Measurements from ENCODE around the gene NLGN1. TPM values are rescaled to one million over a fixed set of nuclear protein-coding genes. Genes with fewer than 3 reads are reported as not detected.

Gene NLGN1
- total RNA-seq, 1 donor from 2014 or later = 3.9 TPM

DNA sequence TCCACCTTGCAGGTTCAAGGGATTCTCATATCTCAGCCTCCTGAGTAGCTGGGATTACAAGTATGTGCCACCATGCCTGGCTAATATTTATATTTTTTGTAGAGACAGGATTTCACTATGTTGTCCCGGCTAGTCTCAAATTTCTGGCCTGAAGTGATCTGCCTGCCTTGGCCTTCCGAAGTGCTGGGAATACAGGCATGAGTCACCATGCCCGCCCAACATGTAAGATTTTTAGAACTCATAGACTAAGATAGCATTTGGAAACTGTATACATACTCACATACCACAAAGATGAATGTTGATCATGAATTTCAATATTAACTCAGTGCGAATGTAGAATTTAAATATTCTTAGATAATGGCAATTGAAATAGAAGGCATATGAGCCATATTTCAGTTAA lies 718.9 kb downstream of the NLGN1 start:
- no peak for DNase-seq
- intact Hi-C loops (cut with DNase I) = no loop called here
- H3K9me3 ChIP-seq = no peaks in the 10 kb centered on the region
- H3K4me3 ChIP-seq = no peak overlapping the region
- TF ChIP-seq, protein P1, sequence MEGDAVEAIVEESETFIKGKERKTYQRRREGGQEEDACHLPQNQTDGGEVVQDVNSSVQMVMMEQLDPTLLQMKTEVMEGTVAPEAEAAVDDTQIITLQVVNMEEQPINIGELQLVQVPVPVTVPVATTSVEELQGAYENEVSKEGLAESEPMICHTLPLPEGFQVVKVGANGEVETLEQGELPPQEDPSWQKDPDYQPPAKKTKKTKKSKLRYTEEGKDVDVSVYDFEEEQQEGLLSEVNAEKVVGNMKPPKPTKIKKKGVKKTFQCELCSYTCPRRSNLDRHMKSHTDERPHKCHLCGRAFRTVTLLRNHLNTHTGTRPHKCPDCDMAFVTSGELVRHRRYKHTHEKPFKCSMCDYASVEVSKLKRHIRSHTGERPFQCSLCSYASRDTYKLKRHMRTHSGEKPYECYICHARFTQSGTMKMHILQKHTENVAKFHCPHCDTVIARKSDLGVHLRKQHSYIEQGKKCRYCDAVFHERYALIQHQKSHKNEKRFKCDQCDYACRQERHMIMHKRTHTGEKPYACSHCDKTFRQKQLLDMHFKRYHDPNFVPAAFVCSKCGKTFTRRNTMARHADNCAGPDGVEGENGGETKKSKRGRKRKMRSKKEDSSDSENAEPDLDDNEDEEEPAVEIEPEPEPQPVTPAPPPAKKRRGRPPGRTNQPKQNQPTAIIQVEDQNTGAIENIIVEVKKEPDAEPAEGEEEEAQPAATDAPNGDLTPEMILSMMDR (IDR thresholded peaks at IDR 0.05) = no peak
- H3K27ac ChIP-seq = no peak overlapping the region
- no peak for ATAC-seq
- H3K27me3 ChIP-seq (ENCODE audit: low read depth) = no peaks in the 10 kb centered on the region
- H3K36me3 ChIP-seq = no peaks in the 10 kb centered on the region
- no peaks in the 10 kb centered on the region for H3K4me1 ChIP-seq

DNA sequence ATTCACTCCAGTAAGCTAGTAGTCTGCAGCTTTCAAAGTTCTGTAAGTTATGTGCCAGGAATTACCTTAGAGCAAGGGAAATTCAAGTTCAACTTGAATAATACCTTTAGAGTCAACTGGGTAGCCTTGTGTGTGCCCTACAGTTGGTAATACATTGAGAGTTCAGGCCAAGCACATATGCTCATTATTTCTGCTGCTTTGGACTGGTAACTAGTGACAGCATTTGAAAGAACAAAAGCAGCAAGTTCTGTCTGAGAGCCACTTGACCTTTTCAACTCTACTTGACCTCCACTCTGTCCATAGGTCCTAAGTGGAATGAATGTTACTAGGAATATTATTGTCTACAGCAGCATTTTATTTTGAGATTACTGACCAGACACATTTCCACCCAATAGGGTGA lies 723.5 kb downstream of the NLGN1 start:
- ATAC-seq (no peak), DNase-seq (no peak)
- H3K27me3 ChIP-seq (ENCODE audit: low read depth) = no peaks in the 10 kb centered on the region
- H3K36me3 ChIP-seq = no peaks in the 10 kb centered on the region
- H3K27ac ChIP-seq = no peak overlapping the region
- TF ChIP-seq, protein P1 (IDR thresholded peaks at IDR 0.05) = no peak
- no peaks in the 10 kb centered on the region for H3K9me3 ChIP-seq
- H3K4me3 ChIP-seq = no peak overlapping the region
- intact Hi-C loops (cut with DNase I) = no loop called here
- H3K4me1 ChIP-seq = no peaks in the 10 kb centered on the region

DNA sequence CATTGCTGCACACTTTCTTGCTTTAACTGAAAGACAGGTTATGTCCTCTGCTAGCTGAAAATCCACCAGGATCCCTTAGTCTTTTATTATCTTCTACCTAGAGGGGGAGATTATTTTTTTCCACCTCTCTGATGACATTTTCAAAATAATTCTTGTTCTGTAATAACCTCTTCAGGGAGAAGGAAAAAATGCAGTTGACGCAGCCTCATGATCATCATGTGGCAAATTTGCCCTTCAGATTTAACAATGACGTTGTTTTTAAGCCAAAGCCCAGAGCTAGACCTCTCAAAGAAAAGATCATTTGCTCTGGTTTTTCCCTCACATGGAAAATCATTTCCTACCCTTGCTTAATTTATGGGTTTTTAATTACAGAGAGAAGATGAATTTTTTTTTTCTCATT lies 724.9 kb downstream of the NLGN1 start:
- H3K27ac ChIP-seq = no peak overlapping the region
- H3K27me3 ChIP-seq (ENCODE audit: low read depth) = no peaks in the 10 kb centered on the region
- TF ChIP-seq, protein P1 (IDR thresholded peaks at IDR 0.05) = no peak
- ATAC-seq (no peak), DNase-seq (no peak)
- H3K4me3 ChIP-seq = no peak overlapping the region
- H3K36me3 ChIP-seq = no peaks in the 10 kb centered on the region
- H3K4me1 ChIP-seq = no peaks in the 10 kb centered on the region
- H3K9me3 ChIP-seq = no peaks in the 10 kb centered on the region
- intact Hi-C loops (cut with DNase I) = no loop called here

DNA sequence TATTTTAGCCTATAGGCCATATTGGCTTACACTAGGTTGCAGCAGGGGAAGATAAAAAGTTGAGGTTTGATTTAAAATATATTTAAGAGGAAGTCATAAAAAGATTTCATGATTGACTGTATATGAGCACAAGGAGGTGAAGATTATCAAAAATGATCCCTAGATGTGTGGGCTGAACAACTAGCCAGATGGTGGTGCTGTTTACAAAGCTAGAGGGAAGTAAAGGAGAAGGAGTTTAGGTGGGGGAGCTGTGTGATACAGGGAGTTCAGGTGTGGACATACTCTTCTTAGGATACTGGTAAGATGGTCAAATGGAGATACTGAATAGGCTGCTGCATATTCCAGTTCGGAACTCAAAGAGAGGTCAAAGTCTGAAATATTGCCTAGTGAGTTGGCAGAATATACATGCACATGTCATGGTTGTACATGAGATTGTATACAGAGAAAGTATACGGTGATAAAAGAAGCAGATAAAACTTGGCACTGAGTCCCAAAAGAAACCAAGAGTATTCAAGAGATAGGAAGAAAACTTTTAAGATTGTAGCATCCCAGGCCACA lies 727.8 kb downstream of the NLGN1 start:
- Histone ChIP-seq H3K36me3 (no peaks in the 10 kb centered on the region), H3K27ac (no peak overlapping the region), H3K9me3 (no peaks in the 10 kb centered on the region), H3K4me3 (no peak overlapping the region), H3K4me1 (no peaks in the 10 kb centered on the region), H3K27me3 (ENCODE audit: low read depth) (no peaks in the 10 kb centered on the region)
- no peak for DNase-seq
- TF ChIP-seq, protein P1 (IDR thresholded peaks at IDR 0.05) = peak; percentile 31
- ATAC-seq = no peak
- intact Hi-C loops (cut with DNase I) = no loop called here

DNA sequence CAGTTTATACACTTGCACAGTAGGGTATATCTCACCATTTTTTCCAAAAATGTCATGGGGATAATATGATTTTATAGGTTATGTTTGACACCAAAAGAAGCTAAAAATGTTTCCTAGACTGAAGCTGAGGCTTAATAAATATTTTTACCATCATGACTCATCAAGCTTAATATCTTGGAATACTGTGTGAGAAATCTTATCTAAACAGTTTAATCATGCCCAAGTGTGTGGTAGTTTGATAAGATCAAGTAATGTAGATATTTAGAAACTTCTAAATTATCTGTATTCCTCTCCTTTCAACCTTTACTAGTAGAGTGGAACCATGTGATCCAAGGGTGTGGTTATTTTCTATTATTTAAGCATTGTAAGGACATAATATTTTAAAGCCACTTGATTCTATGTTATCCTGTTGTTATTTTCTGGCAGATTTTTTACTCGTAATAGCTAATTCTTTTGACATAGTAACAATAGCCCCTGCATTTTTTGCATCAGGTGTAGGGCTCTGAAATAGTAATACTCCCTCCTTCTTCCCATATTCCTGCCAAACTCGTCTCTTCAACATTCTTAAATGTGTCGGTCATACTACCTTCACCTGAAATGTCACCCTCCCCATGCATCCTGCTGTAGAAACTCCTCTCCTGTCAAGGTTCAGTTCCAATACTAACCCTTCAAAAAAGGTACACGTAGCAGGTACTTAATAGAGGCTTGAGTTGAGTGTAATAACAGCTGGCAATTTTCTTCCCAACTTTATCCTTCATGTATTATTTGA lies 729.6 kb downstream of the NLGN1 start:
- DNase-seq (no peak), ATAC-seq (peak in 1 of 2 donors; percentile 9)
- TF ChIP-seq, protein P1 (IDR thresholded peaks at IDR 0.05) = no peak
- Histone ChIP-seq H3K27ac (no peak overlapping the region), H3K27me3 (ENCODE audit: low read depth) (no peaks in the 10 kb centered on the region), H3K9me3 (no peaks in the 10 kb centered on the region), H3K4me3 (no peak overlapping the region), H3K36me3 (no peaks in the 10 kb centered on the region), H3K4me1 (no peaks in the 10 kb centered on the region)
- intact Hi-C loops (cut with DNase I) = no loop called here

Measured in lower lobe of right lung (tissue), 2 donors.